GM18498 (cell line): ENCODE data around the gene PTCD2.

Experiments
- ATAC-seq: cut with Tn5 transposase; IDR thresholded peaks from one replicate; pipeline ENCODE4 v1.9.1; 2021; ENCODE audit warnings: mild to moderate bottlenecking, moderate library complexity; ENCODE audit not compliant: unreplicated experiment

PTCD2 gene

GRCh38 chr5:72296256-72296655 is 23.9 kb upstream of the PTCD2 start:
- ATAC-seq: no peak

- ATAC-seq: peak; percentile 43
These were observed 22.0 kb upstream of the PTCD2 start for GRCh38 chr5:72298136-72298535.

GRCh38 chr5:72298711-72299110 is 21.5 kb upstream of the PTCD2 start:
- no peak for ATAC-seq

DNA sequence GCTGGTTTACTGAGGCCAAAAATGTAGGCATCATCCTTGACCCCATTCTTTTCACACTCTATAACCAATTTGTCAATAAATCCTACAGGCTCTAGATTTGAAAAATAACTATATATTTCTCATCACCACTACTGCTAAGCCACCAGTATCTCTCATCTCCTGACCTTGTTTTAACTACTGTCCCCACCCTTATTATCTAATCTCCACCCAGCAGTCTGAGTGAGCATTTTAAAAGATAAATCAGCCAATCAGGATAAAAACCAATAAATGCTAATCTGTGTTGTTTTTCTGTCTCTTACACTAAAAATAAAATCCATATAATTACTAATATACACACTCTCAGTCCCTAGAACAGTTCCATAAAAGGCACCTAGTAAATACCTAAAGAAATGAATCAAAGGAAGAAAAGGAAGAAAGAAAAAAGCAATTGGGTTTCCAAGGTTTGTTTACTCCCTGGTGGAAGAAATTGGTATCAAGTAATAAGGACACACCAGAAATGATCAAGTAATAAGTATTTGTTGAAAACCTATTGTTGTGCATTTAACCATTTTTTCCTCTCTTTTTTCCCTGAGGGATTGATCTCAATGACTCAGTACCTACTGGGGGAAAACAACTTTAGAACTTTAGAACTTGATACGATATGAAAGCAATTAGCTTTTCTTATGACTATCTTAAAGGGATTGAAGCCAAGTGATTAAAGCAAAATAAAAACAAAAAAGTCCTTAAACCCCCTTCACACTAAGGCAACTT is 19.4 kb upstream of the PTCD2 start:
- no peak for ATAC-seq

GRCh38 chr5:72301557-72301956 is 18.6 kb upstream of the PTCD2 start:
- peak; percentile 65 for ATAC-seq

DNA sequence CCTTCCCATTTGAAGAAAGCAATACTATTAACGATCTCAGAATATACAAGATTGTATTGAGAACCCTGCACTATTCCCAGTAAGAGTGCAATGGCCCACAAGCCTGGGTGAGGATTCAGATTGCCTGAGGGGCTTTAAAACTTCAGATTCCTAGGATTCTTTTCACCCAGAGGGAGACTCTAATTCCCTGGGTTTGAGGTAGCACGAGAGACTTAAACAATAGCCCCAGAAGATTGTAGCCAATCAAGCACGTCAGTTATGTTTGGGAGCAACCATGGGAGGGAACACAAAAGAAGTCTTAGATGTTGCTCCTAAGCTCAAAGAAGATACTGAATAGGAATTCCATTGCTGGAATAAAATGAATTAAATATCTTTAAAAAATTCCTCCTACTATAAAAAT is 18.0 kb upstream of the PTCD2 start:
- ATAC-seq: no peak

DNA sequence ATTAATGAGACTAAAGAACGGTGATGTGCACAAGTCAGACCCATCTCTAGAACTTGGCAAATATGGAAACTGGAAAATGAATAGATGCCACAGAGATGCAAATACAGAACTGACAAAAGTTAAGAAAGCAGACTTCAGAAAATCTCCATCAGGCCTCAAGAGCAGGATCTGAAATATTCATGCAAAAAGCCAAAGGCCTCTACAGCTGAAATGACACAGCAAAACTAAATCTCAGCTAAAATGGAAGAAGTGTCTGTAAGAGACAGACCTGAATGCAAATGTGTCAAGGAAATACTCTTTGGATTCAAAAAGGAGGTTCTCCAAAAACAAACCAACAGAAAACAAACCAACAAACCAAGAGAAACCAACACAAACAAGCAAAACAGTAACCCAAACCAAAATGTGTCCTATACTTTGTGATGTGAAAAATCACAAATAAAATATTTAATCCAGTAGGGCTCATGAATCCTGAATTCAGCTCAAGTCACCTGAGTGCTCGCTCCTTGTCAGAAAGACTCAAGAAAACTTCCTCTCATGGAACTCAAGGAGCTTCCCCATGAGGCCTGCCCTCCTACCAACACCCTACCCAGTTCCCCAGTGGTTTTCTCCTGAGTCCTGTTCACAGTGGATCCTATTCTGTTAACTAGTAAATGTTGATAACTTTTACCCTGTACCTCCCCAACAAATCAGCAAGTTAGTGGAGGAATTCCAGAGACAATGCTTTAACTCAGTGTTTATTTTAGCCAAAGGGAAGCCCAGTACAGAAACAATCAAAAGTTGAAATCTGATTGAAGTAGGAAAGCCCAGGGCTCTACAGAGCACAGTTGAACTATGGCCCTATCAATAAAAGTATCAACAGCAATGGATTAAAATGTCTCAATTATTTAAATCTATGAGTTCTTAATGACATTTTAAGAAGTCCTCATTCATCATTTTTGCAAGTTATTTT is 14.7 kb upstream of the PTCD2 start:
- no peak for ATAC-seq

- no peak for ATAC-seq
These were observed 12.6 kb upstream of the PTCD2 start for GRCh38 chr5:72307573-72307967.

DNA sequence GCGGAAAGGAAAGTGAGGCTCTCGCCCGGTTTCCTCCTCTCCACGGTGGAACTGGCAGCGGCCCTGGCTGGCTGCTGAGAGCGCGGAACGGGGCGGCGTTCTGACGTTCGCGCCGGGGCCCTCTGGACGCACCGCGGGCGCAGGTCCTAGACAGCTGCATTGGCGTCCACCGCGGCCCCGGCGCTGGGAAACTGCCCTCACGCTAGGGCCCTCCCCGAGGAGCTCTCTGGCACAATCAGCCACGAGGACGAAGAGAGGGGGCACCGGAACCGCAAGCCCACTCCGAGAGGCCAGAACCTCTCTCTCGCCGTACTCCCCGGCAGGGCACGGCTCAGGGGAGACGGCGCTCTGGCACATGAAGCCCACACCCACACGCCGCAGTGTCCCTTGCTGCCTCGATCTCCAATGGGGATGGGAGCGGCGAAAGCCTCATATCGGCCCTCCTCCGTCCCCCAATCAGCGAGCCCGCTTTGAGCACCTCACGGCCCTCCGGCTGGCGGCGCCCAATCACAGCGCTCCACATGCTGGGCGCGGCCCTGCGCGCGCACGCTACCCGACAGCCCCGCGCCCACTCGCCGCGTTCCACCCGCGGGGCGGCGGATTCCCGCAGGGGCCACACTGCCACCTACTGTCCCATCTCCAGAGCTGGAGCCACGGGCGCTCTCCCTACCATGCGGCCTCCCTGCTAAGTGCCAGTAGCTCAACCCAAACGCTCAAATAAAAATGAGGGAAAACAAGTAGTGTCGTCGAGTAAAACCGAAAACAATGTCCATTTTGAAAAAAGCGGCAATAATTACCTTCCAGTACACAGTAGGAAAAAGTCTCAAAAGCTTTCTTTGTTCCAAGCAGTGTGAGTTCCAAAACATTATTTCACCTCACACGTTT is 12.0 kb upstream of the PTCD2 start:
- ATAC-seq: peak; percentile 91

- ATAC-seq: no peak
These were observed 11.4 kb upstream of the PTCD2 start for GRCh38 chr5:72308853-72309191.

- no peak for ATAC-seq
These were observed 7.0 kb upstream of the PTCD2 start for GRCh38 chr5:72313141-72313540.

DNA sequence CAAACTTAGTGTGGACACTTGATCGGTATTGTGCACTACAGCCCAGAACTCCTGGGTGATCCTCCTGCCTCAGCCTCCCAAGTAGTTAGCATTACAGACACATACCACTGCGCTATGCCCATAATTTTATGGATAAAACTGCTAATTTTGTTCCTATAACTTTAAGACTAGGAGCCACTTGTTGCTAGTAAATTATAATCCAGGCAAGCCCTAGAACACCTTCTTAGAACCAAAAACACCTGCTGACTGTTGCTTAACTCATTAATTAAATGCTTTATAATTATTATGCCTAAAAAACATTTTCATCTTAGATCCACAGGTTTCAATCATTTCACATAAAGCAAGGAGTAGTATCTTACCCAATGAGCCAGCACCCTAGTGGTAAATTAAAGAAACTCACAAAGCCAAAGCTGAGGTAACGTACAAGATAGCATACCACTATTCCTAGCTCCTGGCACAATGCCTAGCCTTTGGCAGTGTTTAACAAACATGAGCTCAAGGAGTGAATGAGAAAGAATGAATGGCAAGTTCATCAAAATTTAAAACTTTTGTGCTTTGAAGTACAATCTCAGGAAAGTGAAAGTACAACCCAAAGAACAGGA is 5.5 kb upstream of the PTCD2 start:
- ATAC-seq: no peak

GRCh38 chr5:72319435-72319975 is 668 bp upstream of the PTCD2 start:
- ATAC-seq: peak; percentile 2

- no peak for ATAC-seq
These were observed 4.1 kb downstream of the PTCD2 start for GRCh38 chr5:72324189-72324825.

GRCh38 chr5:72325566-72326305 is 5.6 kb downstream of the PTCD2 start:
- no peak for ATAC-seq

- no peak for ATAC-seq
These were observed 6.1 kb downstream of the PTCD2 start for GRCh38 chr5:72326306-72326649.

GRCh38 chr5:72328172-72328571 is 8.0 kb downstream of the PTCD2 start:
- no peak for ATAC-seq

DNA sequence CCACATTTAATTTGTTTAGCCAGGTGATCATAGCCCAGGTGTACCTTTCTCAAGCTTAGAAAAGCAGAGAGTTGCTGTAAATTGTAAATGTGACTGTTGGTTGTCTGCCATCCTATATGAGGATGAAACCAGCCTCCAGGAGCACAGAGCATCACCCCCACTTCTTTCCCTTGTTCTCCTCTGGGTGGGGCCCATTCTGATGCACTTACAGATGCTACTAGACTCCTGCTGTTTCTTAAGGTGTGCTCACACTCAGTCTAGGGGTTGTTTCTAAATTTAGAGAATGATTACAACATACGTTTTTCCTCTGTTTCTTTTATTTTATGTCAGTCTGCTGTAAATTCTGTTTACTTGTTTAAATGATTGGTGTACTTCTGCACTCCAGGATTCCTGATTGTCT is 10.5 kb downstream of the PTCD2 start:
- no peak for ATAC-seq

- no peak for ATAC-seq
These were observed 17.0 kb downstream of the PTCD2 start for GRCh38 chr5:72337159-72337558.
